ENCODE results near the gene ZNF816.
"Not testable (repeated sequence)": the region's sequence is repeated elsewhere in the genome, so short reads cannot be mapped to it uniquely, and the experiment has no call there.

The ZNF816 gene

DNA sequence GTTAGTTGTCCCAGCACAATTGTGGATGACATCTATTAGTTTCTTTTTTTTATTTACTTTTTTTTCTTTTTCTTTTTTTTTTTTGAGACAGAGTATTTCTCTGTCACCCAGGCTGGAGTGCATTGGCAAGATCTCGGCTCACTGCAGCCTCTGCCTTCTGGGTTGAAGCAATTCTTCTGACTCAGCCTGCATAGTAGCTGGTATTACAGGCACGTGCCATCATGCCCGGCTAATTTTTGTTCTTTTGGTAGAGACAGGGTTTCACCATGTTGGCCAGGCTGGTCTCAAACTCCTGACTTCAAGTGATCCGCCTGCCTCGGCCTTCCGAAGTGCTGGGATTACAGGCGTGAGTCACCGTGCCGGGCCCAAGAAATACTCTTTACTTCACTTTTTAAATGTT is 38.0 kb downstream of the ZNF816 start:
- DNase-seq: not testable (repeated sequence)

DNA sequence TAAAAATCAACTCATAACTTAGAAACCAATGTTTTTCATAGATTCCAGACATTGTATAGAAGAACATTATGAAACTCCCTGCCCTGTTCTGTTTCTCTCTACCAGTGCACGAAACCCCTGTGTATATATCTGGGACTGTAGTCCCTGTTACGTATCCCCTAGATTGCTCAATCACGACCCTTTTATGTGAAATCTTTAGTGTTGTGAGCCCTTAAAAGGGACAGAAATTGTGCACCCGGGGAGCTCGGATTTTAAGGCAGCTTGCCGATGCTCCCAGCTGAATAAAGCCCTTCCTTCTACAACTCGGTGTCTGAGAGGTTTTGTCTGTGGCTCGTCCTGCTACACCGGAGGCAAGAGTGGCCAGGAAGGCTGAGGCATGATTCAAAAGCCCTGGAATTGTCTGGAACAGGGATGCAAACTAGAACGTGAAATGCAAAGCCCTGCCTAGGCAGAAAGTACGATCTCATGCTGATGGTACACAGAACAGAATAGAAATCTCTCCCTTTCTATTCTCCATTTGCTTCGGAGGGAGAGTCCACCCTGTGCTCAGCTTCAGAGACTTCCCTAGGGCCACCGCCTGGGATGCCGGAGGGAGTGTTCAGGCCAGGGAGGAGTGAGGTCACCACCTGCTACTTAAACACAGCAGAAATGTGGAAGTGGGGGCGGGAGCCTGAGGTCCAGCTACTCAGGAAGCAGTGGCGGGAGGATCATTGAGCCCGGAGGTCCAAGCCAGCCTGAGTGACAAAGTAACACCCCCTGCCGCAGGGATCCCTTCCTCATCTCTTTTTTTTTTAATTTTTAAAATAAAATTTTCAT is 38.7 kb downstream of the ZNF816 start:
- DNase-seq: no peak

DNA sequence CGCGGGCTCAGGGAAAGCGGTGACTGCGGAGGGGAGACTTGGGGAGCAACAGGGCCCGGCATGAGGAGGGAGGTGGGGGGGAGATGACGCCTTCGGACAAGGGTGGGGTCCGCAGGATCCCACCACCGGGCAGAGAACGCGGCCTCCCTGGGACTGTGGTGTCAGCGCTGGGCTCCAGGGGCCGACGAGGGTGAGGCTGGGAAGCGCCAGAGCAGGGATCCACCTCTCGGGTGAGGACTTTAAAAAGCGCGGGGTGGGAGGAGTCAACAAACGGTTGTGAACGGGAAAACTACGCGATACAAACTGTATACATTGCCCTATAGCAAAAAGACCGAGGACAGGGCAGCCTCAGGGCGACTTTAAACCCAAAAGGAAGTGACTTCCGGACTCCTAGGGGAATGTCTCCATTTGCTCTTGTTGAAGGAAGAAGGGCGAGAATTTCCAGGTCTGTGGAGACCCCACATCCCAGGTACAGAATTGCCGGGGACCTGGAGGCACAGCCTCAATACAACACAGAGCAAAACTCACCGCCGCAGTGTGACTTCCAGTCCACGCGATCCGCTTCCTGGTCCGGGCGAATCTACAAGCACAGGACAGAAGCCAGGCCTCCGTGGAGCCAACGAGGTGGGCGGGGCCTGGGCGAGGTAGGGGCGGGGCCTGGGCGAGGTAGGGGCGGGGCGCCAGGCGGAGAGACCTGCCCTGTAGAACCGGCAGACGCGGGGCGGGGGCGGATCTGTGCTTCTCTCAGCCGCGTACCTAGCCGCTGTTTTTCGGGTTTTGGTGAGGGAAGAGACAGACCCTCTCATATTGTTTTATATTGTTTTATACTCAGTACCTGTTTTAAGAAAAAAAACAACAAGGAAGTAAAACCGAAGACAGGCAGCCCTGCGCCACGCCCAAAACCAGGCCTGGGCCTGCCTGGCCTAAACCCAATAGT is 39.6 kb downstream of the ZNF816 start, which contains the start of gene ZNF888:
Gene ZNF888, minus strand, starts transcription at position 588 of the 937 bp plus-strand sequence. CDS start 5,555 bp downstream, outside the sequence.
- peak; percentile 85 for DNase-seq

DNA sequence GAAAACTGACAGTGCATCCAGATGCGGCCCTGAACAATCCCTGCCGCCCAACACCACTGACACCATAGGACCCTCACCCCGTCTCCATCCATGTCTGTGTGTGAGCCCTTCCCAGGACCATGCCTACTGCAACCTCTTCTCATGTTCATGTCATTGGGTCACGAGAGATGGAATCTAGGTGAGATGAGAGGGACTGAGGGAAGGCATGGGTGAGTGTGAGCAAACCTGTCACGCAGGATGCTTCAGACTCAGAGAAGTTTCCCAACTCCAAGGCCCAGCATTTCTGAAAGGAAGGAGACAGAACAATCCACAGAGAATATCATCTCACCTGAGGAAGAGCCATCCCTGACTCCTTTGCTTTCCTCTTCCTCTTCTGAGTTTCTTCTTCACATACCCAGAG is 45.1 kb downstream of the ZNF816 start:
- DNase-seq: no peak

DNA sequence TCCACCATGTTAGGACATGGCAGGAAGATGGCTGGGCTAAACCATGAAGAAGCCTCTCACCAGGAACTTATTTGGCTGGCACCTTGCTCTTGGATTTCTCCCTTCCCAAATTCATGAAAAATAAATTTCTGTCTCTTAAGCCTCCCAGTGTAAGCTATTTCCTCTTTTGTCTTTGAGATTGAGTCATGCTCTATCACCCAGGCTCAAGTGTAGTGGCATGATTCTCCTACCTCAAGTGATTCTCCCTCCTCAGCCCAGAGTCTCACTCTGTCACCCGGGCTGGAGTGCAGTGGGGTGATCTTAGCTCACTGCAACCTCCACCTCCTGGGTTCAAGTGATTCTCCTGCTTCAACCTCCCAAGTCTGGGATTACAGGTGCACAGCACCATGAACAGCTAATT is 52.0 kb downstream of the ZNF816 start:
- DNase-seq: no peak

DNA sequence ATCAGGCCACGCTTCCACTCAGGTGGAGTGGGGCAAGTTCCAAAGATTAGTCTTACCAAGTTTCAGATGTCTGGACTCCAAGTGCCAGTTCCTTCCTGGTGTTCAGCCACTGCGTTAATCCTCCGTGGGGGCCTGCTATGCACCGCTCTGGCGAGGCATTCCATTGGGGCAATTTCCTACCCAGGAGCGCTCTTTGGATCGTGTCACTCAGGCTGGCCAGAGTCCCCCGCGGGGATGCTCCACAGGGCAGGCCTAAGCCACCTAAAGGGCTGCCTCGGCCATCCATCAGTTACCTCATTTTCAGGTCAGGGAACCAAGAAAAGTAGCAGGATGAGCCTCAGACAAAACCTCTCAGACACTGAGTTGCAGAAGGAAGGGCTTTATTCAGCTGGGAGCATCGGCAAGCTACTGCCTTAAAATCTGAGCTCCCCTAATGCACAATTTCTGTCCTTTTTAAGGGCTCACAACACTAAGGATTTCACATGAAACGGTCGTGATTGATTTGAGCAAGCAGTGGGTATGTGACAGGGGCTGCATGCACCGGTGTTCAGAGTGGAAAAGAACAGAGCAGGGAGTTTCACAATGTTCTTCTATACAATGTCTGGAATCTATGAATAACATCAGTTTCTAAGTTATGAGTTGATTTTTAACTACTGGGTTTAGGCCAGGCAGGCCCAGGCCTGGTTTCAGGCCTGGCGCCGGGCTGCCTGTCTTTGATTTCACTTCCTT is 58.5 kb downstream of the ZNF816 start:
- DNase-seq: not testable (repeated sequence)

DNA sequence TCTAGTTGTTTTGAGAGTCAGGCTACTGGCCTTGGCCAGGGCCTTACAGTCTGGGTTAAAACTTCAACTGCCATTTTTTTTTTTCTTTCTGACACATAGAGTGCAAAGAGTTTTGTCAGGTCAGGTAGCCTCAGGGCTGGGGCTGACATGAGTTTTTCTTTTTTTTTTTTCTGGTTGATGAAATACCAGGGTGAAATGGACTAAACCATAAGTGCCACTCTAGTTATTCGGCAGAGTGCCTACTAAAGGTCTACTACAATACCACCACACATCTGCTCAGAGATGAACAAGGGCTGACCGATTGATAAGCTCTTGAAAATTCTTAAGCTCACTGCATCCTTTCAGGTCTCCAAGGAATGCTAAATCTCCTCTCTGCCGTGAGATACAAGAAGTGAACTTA is 60.8 kb downstream of the ZNF816 start:
- no peak for DNase-seq
